Esophagus muscularis mucosa (tissue), 4 donors: ENCODE measurements around the gene ZNF319.

Experiments
- CTCF ChIP-seq, 3 experiments: fragments of 200-600 bp in 2 of 3; fragments of 450-650 bp in 1 of 3; sonication (generic) in 2 of 3; IDR thresholded peaks; one replicate each; pipeline ENCODE4 v1.5.1; 2017 to 2019; ENCODE audit warnings: antibody characterized with exemption in 3 of 3, mild to moderate bottlenecking in 2 of 3, moderate library complexity in 1 of 3
- EP300 ChIP-seq: sonication (generic); formaldehyde crosslinking; IDR thresholded peaks from one replicate; pipeline ENCODE4 v1.6.1; 2017; ENCODE audit warnings: antibody characterized with exemption
- POLR2A ChIP-seq: fragments of 450-650 bp; IDR thresholded peaks from one replicate; pipeline ENCODE4 v1.6.1; 2017; ENCODE audit warnings: antibody characterized with exemption, moderate library complexity, mild to moderate bottlenecking, low read depth
- POLR2AphosphoS5 ChIP-seq, 2 donors: sonication (generic); formaldehyde crosslinking; IDR thresholded peaks; one replicate each; pipeline ENCODE4 v1.6.1; 2017; ENCODE audit warnings: antibody characterized with exemption in 2 of 2

GRCh38 chr16:57993897-57994296 lies 6.6 kb downstream of the ZNF319 start:
- TF ChIP-seq CTCF (IDR thresholded peaks at IDR 0.05) (no peak), POLR2AphosphoS5 (IDR thresholded peaks at IDR 0.05) (no peak), POLR2A (no peak), EP300 (no peak)
